T-cell (primary cell): ENCODE measurements around the gene MLANA. TPM values are rescaled to one million over a fixed set of nuclear protein-coding genes. Genes with fewer than 3 reads are reported as not detected.

Experiments
- ATAC-seq, 4 experiments: fragments of 200-7000 bp in 3 of 4; fragments of 150-1000 bp in 1 of 4; cut with Tn5 transposase; replicated peaks in 1 of 4; 1 replicate in 3 of 4; 2 replicates in 1 of 4; pipeline ENCODE4 v1.10.0; 2021; ENCODE audit warnings: moderate library complexity in 3 of 4, mild to moderate bottlenecking in 2 of 4, moderate number of reproducible peaks in 1 of 4
- CTCF ChIA-PET, 2 donors: fragments of 300-600 bp; sonication (Branson Sonifier 250); formaldehyde crosslinking; loops; one replicate each; lab custom pipeline; 2022; ENCODE audit warnings: antibody characterized with exemption in 2 of 2; lab: Charles Lee
- POLR2A ChIA-PET, 2 donors: fragments of 300-600 bp; sonication (Branson Sonifier 250); formaldehyde crosslinking; loops; one replicate each; lab custom pipeline; 2022; ENCODE audit warnings: antibody characterized with exemption in 2 of 2; lab: Charles Lee
- DNase-seq, 35 experiments: peaks; one replicate each; pipeline versions ENCODE4 v3.0.0 to v3.0.0-alpha.2; 2013 to 2023
- H3K27ac ChIP-seq: one replicate; pipeline ENCODE4 v1.5.1; 2013; ENCODE audit warnings: low read length
- H3K27me3 ChIP-seq, 2 experiments: replicated peaks in 1 of 2; 1 replicate in 1 of 2; 2 replicates in 1 of 2; pipeline versions ENCODE4 v1.6.1 to v1.7.0; 2013; ENCODE audit warnings: low read length in 1 of 2, mixed read lengths in 1 of 2; ENCODE audit not compliant: control insufficient read depth in 2 of 2, insufficient read depth in 2 of 2; ENCODE audit errors: extremely low read depth in 1 of 2
- H3K36me3 ChIP-seq, 2 donors: 1 replicate in 1 of 2; 2 replicates in 1 of 2; pipeline versions ENCODE4 v1.6.1 to v1.7.0; 2013; ENCODE audit warnings: low read length in 1 of 2; ENCODE audit not compliant: control insufficient read depth in 2 of 2, insufficient read depth in 1 of 2; ENCODE audit errors: extremely low read depth in 1 of 2
- H3K4me1 ChIP-seq, 2 experiments: 1 replicate in 1 of 2; 2 replicates in 1 of 2; pipeline versions ENCODE4 v1.6.1 to v1.7.0; 2013; ENCODE audit warnings: low read length in 2 of 2, mixed read lengths in 1 of 2; ENCODE audit not compliant: insufficient read depth in 2 of 2, control insufficient read depth in 1 of 2; ENCODE audit errors: extremely low read depth in 1 of 2
- H3K4me3 ChIP-seq, 2 donors: 1 replicate in 1 of 2; 2 replicates in 1 of 2; pipeline versions ENCODE4 v1.5.1 to v1.7.0; 2013; ENCODE audit warnings: mild to moderate bottlenecking in 2 of 2, low read length in 1 of 2, moderate library complexity in 1 of 2; ENCODE audit not compliant: control insufficient read depth in 1 of 2; ENCODE audit errors: extremely low read depth in 1 of 2
- H3K9me3 ChIP-seq: 2 replicates; pipeline ENCODE4 v1.7.0; 2013
- H3K27ac Mint-ChIP-seq, 2 donors: one replicate each; pipeline ENCODE4 v1.8.0; 2020 to 2021; ENCODE audit warnings: mild to moderate bottlenecking in 2 of 2, mixed read lengths in 2 of 2
- H3K27me3 Mint-ChIP-seq, 2 donors: one replicate each; pipeline ENCODE4 v1.8.0; 2021 to 2022; ENCODE audit warnings: mixed read lengths in 2 of 2
- H3K36me3 Mint-ChIP-seq: one replicate; pipeline ENCODE4 v1.8.0; 2021; ENCODE audit warnings: mixed read lengths
- H3K4me1 Mint-ChIP-seq, 3 donors: one replicate each; pipeline ENCODE4 v1.8.0; 2020 to 2022; ENCODE audit warnings: mixed read lengths in 3 of 3, mild to moderate bottlenecking in 1 of 3
- H3K4me3 Mint-ChIP-seq, 3 donors: one replicate each; pipeline ENCODE4 v1.8.0; 2020 to 2022; ENCODE audit warnings: mild to moderate bottlenecking in 3 of 3, mixed read lengths in 3 of 3, moderate library complexity in 3 of 3
- H3K9me3 Mint-ChIP-seq, 3 donors: one replicate each; pipeline ENCODE4 v1.8.0; 2020 to 2022; ENCODE audit warnings: mixed read lengths in 3 of 3
- WGBS: methylation state at CpG from one replicate; pipeline ENCODE4 v1.1.5; 2013; ENCODE audit warnings: missing lambda C conversion rate; ENCODE audit not compliant: insufficient coverage; 5-methylcytosine and 5-hydroxymethylcytosine counted together
- total RNA-seq, 35 experiments: library from RNA in 6 of 35; stranded (reverse) in 6 of 35; fragments of 120-200 nt in 1 of 35; gene quantifications; one replicate each; pipeline versions ENCODE4 v1.2.1 to v1.2.4 and lab custom pipeline; 2013 to 2026

MLANA gene
- total RNA-seq, 5 donors from 2014 or later (not counting 1 experiment from before 2014, with no cell fraction given) = not detected

DNA sequence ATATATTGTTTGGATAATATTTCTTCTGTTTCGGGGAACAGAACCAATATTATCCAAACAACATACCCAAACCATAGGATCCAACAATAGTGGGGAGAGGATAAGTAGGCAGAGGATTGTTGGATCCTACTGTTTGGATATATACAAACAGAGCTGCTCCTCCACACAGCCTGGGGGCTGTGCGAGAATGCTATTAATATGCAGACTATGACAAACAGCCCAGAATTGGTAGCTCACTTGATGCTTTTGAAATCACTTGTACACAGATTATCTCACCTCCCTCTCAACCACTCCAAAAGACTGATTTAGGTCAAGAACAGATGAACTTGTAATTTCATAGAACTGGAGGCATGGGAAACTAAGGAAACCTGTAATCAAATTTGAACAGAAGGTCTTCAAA is 24.4 kb upstream of the MLANA start:
- Mint-ChIP-seq H3K4me3 (no peak overlapping the region), H3K27ac (no peak overlapping the region), H3K27me3 (no peaks in the 10 kb centered on the region), H3K4me1 (peaks cover 0 to 8% (median 8%) of the 10 kb centered on the region in 3 donors), H3K36me3 (peaks cover 7% of the 10 kb centered on the region), H3K9me3 (no peaks in the 10 kb centered on the region)
- ChIA-PET CTCF (interaction anchor here in 1 of 2 donors (0.8 to 1.2 kb wide), 2 partner anchors 19 to 440 kb away, joined by 3 to 4 read pairs; no protein-coding TSS in a partner anchor), POLR2A (interaction anchor here in 1 of 2 donors (0.6 kb wide), 1 partner anchor 183 kb away, joined by 3 read pairs; no protein-coding TSS in a partner anchor)
- Histone ChIP-seq H3K27ac (no peak overlapping the region), H3K4me3 (no peak overlapping the region), H3K4me1 (peaks cover 0 to 3% of the 10 kb centered on the region in 2 experiments), H3K36me3 (no peaks in the 10 kb centered on the region), H3K9me3 (no peaks in the 10 kb centered on the region), H3K27me3 (no peaks in the 10 kb centered on the region)
- no CpG with 5 or more reads among the region's 2 CpGs for WGBS
- ATAC-seq (no peak), DNase-seq (no peak)

DNA sequence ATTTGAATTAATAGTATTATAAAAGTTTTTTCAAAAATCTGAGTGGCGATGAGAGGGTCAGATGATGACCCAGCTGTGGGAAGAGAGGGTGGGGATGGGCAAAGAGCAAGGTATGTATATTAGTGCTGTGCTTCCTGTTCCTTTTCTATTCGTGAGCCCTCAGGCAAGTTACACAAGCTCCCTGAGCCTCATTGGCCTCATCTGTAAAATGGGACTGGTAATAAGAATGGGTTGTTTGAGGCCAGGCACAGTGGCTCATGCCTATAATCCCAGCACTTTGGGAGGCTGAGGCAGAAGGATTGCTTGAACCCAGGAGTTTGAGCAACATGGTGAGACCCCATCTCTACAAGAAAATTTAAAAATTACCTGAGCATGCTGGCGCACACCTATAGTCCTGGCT is 24.0 kb upstream of the MLANA start:
- 100% methylated on average over 2 of the region's 3 CpGs for WGBS
- no peak overlapping the region for H3K27ac Mint-ChIP-seq
- no peaks in the 10 kb centered on the region for H3K9me3 Mint-ChIP-seq
- ChIA-PET CTCF (interaction anchor here in 1 of 2 donors (1.2 kb wide), 1 partner anchor 441 kb away, joined by 4 read pairs; no protein-coding TSS in a partner anchor), POLR2A (no interaction called here)
- H3K4me3 ChIP-seq = no peak overlapping the region
- no peaks in the 10 kb centered on the region for H3K27me3 Mint-ChIP-seq
- H3K4me3 Mint-ChIP-seq = no peak overlapping the region
- peaks cover 0 to 8% (median 8%) of the 10 kb centered on the region in 3 donors for H3K4me1 Mint-ChIP-seq
- no peak overlapping the region for H3K27ac ChIP-seq
- DNase-seq (no peak), ATAC-seq (no peak)
- H3K27me3 ChIP-seq = no peaks in the 10 kb centered on the region
- H3K36me3 ChIP-seq = no peaks in the 10 kb centered on the region
- H3K9me3 ChIP-seq = no peaks in the 10 kb centered on the region
- H3K36me3 Mint-ChIP-seq = peaks cover 7% of the 10 kb centered on the region
- H3K4me1 ChIP-seq = peaks cover 0 to 3% of the 10 kb centered on the region in 2 experiments

DNA sequence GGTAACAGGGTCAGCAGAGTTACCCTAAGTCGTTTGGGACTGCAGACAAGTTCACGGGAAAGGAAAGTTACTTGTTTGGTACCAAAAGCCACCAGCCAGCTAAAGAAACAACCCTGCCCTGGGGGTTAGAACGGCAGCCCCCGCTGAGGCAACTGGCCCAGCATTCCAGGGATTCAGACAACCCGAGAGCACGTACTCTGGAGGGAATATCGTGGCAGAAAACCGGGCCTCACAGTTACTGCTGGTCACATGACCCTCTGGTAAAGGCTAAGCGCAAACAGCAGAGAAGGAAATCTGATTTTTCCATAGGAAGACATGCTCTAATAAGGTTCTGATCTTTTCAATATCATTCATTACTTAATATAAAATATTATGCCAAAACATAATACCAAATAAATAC is 22.5 kb upstream of the MLANA start:
- no peak overlapping the region for H3K27ac Mint-ChIP-seq
- H3K36me3 ChIP-seq = no peaks in the 10 kb centered on the region
- H3K27me3 ChIP-seq = no peaks in the 10 kb centered on the region
- H3K4me1 ChIP-seq = peaks cover 0 to 3% of the 10 kb centered on the region in 2 experiments
- ATAC-seq (no peak), DNase-seq (no peak)
- no peak overlapping the region for H3K4me3 Mint-ChIP-seq
- peaks cover 0 to 8% (median 8%) of the 10 kb centered on the region in 3 donors for H3K4me1 Mint-ChIP-seq
- no peak overlapping the region for H3K4me3 ChIP-seq
- POLR2A ChIA-PET = no interaction called here
- no peaks in the 10 kb centered on the region for H3K9me3 Mint-ChIP-seq
- no peak overlapping the region for H3K27ac ChIP-seq
- H3K36me3 Mint-ChIP-seq = peaks cover 14% of the 10 kb centered on the region
- no peaks in the 10 kb centered on the region for H3K9me3 ChIP-seq
- no peaks in the 10 kb centered on the region for H3K27me3 Mint-ChIP-seq
- WGBS = 93% methylated on average over 8 of the region's 9 CpGs
- CTCF ChIA-PET = no interaction called here

DNA sequence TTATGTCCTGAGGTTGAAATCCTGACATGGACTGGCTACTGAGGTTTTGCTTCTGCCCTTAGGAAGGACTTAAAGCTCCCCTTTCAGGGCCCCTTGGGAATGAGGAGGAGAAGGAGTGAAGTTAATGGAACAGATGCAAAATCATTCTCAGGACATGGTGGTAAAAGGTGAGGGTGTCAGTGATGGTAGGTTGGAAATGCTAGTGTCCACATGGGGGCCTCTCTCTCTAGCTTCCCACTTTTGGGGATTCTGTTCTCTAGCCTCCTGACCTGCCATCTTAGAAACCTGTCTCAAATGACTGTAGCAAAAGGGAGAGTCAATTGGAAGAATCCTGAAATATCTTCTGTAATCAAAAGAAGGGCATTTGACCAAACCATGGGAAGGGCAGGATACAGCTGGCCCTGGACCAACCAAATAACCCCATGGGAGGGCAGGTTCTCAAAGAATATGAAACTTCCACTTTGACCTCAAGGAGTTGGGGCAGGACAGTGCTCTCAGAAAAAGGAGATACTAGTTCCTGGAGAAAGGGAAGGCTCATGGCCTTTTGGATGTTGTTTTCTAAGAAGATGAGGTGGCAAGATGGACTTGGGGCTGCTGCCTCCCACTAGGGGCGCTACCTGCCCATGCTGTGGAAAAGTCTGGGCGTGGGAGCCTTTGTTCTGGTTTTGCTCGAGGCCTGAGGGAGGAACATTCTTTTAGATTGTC is 21.2 kb upstream of the MLANA start:
- ChIA-PET CTCF (interaction anchor here in 1 of 2 donors (0.8 to 1.1 kb wide), 2 partner anchors 14 to 38 kb away, joined by 3 read pairs; no protein-coding TSS in a partner anchor), POLR2A (no interaction called here)
- no peaks in the 10 kb centered on the region for H3K9me3 ChIP-seq
- H3K27me3 ChIP-seq = no peaks in the 10 kb centered on the region
- no peak overlapping the region for H3K4me3 ChIP-seq
- H3K36me3 ChIP-seq = no peaks in the 10 kb centered on the region
- Mint-ChIP-seq H3K27me3 (no peaks in the 10 kb centered on the region), H3K36me3 (peaks cover 17% of the 10 kb centered on the region), H3K4me1 (peaks cover 10 to 18% (median 15%) of the 10 kb centered on the region in 3 donors), H3K9me3 (no peaks in the 10 kb centered on the region), H3K27ac (no peak overlapping the region), H3K4me3 (no peak overlapping the region)
- WGBS = 60% methylated on average over 3 of the region's 3 CpGs
- no peak overlapping the region for H3K27ac ChIP-seq
- H3K4me1 ChIP-seq = peaks cover 0 to 6% of the 10 kb centered on the region in 2 experiments
- DNase-seq = peak in 10 of 35 experiments; percentile 2 to 34 (median 12)
- ATAC-seq = peak in 1 of 4 experiments; percentile 36

DNA sequence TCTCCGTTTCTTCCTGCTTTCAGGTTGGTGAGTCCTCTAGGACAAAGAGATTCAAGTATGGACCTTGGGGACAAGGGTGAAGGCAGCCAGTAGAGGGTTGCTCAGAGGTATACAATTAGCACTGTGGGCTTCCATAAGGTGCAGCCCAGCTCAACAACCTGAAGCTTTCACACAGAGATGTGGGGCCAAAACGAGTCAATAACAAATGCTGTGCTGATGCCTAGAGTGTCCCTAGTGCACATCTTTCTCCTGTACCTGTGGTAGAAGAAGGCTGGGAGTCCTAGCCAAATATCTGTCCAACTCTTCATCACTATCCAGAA is 20.7 kb upstream of the MLANA start:
- Mint-ChIP-seq H3K27ac (no peak overlapping the region), H3K4me3 (no peak overlapping the region), H3K4me1 (peaks cover 16 to 18% (median 17%) of the 10 kb centered on the region in 3 donors), H3K27me3 (no peaks in the 10 kb centered on the region), H3K36me3 (peaks cover 17% of the 10 kb centered on the region), H3K9me3 (no peaks in the 10 kb centered on the region)
- 57% methylated on average over 1 of the region's 2 CpGs for WGBS
- no peak overlapping the region for H3K27ac ChIP-seq
- H3K4me1 ChIP-seq = peaks cover 0 to 6% of the 10 kb centered on the region in 2 experiments
- H3K36me3 ChIP-seq = no peaks in the 10 kb centered on the region
- H3K27me3 ChIP-seq = no peaks in the 10 kb centered on the region
- DNase-seq = no peak
- POLR2A ChIA-PET = no interaction called here
- no peak for ATAC-seq
- H3K9me3 ChIP-seq = no peaks in the 10 kb centered on the region
- CTCF ChIA-PET = interaction anchor here in 1 of 2 donors (1.1 kb wide), 1 partner anchor 38 kb away, joined by 3 read pairs; no protein-coding TSS in a partner anchor
- no peak overlapping the region for H3K4me3 ChIP-seq

DNA sequence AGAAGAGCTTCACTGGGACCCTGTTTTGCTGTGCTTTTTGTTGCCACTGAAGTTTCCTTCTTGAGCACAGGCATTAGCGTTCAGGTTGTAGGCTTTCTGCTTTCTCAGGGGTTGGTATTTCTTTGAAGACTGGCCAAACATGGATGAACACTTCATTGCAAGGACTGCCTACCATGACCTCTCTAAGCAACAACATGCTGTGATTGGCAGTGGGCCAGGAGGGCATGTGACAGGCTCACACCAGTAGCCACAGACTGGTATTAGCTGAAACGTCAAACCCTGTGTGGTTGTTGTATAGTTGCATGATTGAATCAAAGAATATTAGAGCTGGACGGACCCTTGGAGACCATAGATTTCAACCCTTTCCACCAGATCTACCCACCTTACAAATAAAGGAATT is 20.0 kb upstream of the MLANA start:
- ChIA-PET CTCF (no interaction called here), POLR2A (no interaction called here)
- Histone ChIP-seq H3K4me1 (peaks cover 0 to 6% of the 10 kb centered on the region in 2 experiments), H3K27me3 (no peaks in the 10 kb centered on the region), H3K4me3 (no peak overlapping the region), H3K27ac (no peak overlapping the region), H3K36me3 (no peaks in the 10 kb centered on the region), H3K9me3 (no peaks in the 10 kb centered on the region)
- no peaks in the 10 kb centered on the region for H3K9me3 Mint-ChIP-seq
- no peaks in the 10 kb centered on the region for H3K27me3 Mint-ChIP-seq
- H3K27ac Mint-ChIP-seq = no peak overlapping the region
- no peak overlapping the region for H3K4me3 Mint-ChIP-seq
- H3K4me1 Mint-ChIP-seq = peaks cover 16 to 21% (median 18%) of the 10 kb centered on the region in 3 donors
- 100% methylated on average over 1 of the region's 3 CpGs for WGBS
- H3K36me3 Mint-ChIP-seq = peaks cover 17% of the 10 kb centered on the region
- DNase-seq = no peak
- no peak for ATAC-seq
